Activated CD4-positive, alpha-beta T cell treated with anti-CD3 and anti-CD28 coated beads, Interleukin-10, Interleukin-2, amounts not matched to agents 100 ng/mL and 50 ng/mL, durations not matched to agents 16 hours and 8 hours (primary cell): ENCODE measurements around the gene BEND4.

ENCODE experiments used
- DNase-seq: peaks from one replicate; pipeline ENCODE4 v3.0.0-alpha.2; 2020

The BEND4 gene

DNA sequence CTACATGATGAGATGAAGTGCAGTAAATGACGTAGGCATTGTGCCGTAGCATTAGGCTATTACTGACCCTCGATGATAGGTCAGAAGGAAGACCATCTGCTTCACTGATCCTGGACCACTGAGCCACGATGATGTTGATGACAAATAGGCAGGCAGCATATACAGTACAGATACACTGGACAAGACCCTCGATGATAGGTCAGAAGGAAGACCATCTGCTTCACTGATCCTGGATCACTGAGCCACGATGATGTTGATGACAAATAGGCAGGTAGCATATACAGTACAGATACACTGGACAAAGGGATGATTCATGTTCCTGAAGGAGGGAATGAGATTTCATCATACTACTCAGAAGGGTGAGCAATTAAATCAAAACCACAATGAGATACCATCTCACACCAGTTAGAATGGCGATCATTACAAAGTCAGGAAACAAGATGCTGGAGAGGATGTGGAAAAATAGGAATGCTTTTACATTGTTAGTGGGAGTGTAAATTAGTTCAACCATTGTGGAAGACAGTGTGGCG lies 50.9 kb downstream of the BEND4 start:
- no peak for DNase-seq

- DNase-seq: no peak
Observed at GRCh38 chr4:42088386-42088785, 64.1 kb downstream of the BEND4 start.

DNA sequence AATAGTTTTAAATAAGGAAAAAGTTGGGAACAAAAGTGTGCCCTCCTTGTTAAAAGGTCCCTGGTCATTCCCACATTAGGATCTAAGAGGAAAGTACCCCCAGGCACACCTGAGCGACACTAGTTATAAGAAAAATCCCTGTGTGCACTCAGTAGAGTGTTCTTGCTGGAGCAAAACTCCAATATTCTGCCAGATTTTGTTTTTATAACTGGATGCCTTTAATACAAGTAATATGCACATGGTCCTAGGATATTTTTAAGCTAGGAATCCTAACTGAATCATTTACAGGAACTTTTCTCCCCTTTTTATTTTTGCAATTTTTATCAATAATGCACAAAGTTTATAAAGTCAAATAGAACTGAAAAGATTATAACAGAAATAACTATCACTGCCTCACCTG lies 68.6 kb downstream of the BEND4 start:
- DNase-seq: no peak

DNA sequence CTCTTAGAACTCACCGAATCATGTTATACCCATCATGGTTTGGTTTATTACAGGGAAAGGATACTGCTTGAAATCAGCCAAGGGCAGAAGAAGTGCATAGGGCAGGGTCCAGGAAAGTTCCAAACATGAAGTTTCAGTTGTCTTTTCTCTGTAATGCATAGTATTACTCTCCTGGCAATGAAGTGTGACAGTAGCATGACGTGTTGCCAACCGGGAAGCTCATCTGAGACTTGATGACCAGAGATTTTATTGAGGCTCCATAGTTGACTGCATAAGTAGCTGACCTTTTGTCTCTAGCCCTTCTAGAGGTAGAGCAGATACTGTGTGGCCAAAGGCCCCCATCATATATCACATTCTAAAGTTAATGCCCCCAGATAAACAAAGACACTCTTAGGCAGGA lies 72.1 kb downstream of the BEND4 start:
- DNase-seq: no peak

DNA sequence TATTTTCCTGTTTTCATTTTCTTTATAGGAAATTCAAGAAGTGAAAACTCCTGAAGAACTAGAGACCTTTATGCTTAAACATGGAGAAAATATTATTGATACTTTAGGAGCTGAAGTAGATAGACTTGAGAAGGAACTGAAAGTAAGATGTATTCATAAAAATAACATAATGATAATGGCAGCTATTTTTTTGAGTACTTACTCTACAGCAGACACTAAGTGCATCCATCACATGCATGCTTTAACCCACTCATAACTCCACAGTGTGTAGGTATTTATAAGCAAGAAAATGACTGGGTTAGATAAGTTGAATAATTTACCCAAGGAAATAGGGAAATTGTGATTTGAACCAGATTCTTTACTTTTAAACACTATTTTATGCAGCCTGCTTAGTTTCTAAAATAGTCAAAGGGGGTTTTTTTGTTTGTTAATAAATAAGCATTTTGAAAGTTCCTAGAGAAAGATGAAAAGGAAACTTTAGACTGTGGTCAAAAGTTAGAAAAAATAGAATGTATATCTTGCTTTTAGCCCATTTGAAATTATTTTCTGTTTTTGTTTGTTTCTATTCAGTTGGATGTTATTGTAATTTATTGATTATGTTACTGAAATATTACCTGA lies 74.2 kb downstream of the BEND4 start:
- no peak for DNase-seq

DNA sequence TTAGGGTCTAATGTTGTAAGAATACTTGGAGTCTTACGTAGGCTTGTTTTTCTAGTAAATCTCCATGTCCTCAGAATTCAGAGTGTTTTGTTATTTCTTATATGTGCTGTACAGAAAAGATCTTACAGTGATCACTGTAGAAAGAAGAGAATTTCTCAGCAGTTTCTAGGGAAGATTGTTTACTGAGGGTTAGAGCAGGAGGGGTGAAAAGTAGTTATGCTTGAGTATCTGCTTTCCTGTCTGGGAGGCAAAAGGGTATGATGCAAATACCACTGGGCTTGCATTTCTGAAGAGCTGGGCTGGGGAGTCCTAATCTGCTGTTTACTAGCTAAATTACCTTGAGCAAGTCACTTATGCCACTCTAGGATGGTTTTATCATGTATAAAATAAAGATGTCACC lies 78.2 kb downstream of the BEND4 start:
- no peak for DNase-seq

DNA sequence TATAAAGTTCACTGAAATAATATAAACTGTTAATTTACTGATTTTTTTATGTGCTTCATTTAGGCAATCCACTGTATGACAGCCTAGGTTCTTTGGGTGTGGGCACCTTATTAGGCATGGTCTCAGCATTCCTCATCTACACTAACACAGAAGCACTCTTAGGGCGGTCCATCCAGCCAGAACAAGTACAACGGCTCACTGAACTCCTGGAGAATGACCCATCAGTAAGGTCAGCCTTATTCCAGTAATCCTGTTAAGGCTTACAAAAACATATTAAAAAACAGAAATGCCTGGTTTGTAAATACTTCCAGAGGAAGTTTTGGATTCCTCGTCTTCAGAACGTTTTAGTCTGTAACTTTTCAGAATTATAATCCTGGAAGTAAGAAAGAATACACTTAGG lies 82.0 kb downstream of the BEND4 start:
- no peak for DNase-seq

- DNase-seq: no peak
Observed at GRCh38 chr4:42067264-42067663, 85.2 kb downstream of the BEND4 start.

- DNase-seq: no peak
Observed at GRCh38 chr4:42066402-42066801, 86.1 kb downstream of the BEND4 start.
